IPS-18a (cell line): ENCODE measurements around the gene C1S.

Source experiments
- H3K27ac ChIP-seq: one replicate; pipeline ENCODE4 v1.5.1; 2013; ENCODE audit warnings: low read length
- H3K27me3 ChIP-seq: one replicate; pipeline ENCODE4 v1.6.1; 2013; ENCODE audit warnings: mild to moderate bottlenecking, low read length; ENCODE audit not compliant: control insufficient read depth, insufficient read depth
- H3K36me3 ChIP-seq: one replicate; pipeline ENCODE4 v1.6.1; 2013; ENCODE audit warnings: low read depth, low read length; ENCODE audit not compliant: control insufficient read depth
- H3K4me1 ChIP-seq: one replicate; pipeline ENCODE4 v1.6.1; 2013; ENCODE audit warnings: low read depth, low read length; ENCODE audit not compliant: control insufficient read depth
- H3K4me3 ChIP-seq: one replicate; pipeline ENCODE4 v1.5.1; 2013; ENCODE audit warnings: low read length
- H3K9ac ChIP-seq: one replicate; pipeline ENCODE4 v1.6.1; 2013; ENCODE audit warnings: mild to moderate bottlenecking, low read length, moderate library complexity
- H3K9me3 ChIP-seq: one replicate; pipeline ENCODE4 v1.6.1; 2013; ENCODE audit warnings: low read depth, low read length; ENCODE audit not compliant: control insufficient read depth

C1S gene

DNA sequence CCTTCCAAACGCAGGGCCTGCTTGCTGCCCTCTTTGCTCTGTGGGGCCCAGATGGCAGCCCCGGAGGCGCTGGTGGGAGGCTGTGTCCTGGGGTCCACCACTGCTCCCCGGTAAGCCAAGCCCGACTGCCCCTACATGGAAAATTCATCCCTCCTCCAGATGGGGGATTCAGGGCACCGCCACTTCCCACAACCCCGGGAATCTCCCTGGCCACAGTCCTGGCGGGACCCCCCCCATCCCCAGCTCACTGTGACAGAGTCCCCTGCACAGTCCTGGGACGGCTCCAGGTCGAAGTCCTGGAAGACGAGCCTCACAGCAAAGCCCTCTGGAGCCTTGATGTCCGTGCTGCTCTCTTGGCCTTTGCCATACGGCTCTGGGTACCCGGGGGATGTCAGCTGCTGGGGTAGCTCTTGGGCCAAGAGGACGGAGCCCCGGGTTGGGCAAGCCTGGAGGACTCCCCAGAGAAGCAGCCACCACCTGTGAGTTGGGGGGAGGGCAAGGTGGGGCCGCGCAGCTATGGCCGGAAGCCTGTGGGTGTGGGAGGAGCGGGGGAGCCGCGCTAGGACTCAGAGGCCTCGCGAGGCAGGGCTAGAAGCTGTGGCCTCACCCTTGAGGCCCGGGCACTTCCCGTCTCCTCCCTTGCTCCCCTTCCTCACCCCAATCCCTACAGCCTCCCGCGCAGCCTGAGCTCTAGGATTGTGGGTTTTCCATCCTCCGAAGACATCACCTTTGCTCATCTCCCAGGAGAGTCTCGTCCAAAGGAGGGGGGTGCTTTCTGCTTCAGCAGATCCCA lies 47.7 kb downstream of the C1S start:
- H3K4me1 ChIP-seq = no peaks in the 10 kb centered on the region
- H3K27ac ChIP-seq = peak overlapping the region; percentile 49
- no peaks in the 10 kb centered on the region for H3K27me3 ChIP-seq
- peak overlapping the region; percentile 80 for H3K9ac ChIP-seq
- no peaks in the 10 kb centered on the region for H3K36me3 ChIP-seq
- H3K9me3 ChIP-seq = no peaks in the 10 kb centered on the region
- peak overlapping the region; percentile 91 for H3K4me3 ChIP-seq

- peak within 1 kb of the TSS; percentile 91 for H3K4me3 ChIP-seq
- H3K9ac ChIP-seq = peak within 1 kb of the TSS; percentile 80
- no peaks in the 10 kb centered on the region for H3K4me1 ChIP-seq
- no peaks in the 10 kb centered on the region for H3K27me3 ChIP-seq
- H3K9me3 ChIP-seq = no peaks in the 10 kb centered on the region
- no peaks in the 10 kb centered on the region for H3K36me3 ChIP-seq
- H3K27ac ChIP-seq = peak within 1 kb of the TSS; percentile 49
Observed at GRCh38 chr12:7108796-7109571, 48.5 kb downstream of the C1S start, which contains the start of gene C1RL. Gene C1RL, minus strand, starts transcription at chr12:7109214. Its CDS starts 34 bp downstream, at chr12:7109180.

GRCh38 chr12:7109572-7109920 lies 49.0 kb downstream of the C1S start:
- H3K4me3 ChIP-seq = no peak overlapping the region
- no peak overlapping the region for H3K27ac ChIP-seq
- no peaks in the 10 kb centered on the region for H3K27me3 ChIP-seq

GRCh38 chr12:7110661-7111060 lies 50.1 kb downstream of the C1S start:
- no peak overlapping the region for H3K4me3 ChIP-seq
- no peaks in the 10 kb centered on the region for H3K4me1 ChIP-seq
- H3K9ac ChIP-seq = no peak overlapping the region
- no peaks in the 10 kb centered on the region for H3K27me3 ChIP-seq
- no peak overlapping the region for H3K27ac ChIP-seq
- H3K9me3 ChIP-seq = no peaks in the 10 kb centered on the region
- H3K36me3 ChIP-seq = no peaks in the 10 kb centered on the region

More at GRCh38 chr12:7109572-7109920, 49.0 kb downstream of the C1S start:
- no peaks in the 10 kb centered on the region for H3K4me1 ChIP-seq
- H3K9me3 ChIP-seq = no peaks in the 10 kb centered on the region
- H3K9ac ChIP-seq = peak overlapping the region; percentile 80
- no peaks in the 10 kb centered on the region for H3K36me3 ChIP-seq

- Histone ChIP-seq H3K27ac (no peak overlapping the region), H3K4me1 (no peaks in the 10 kb centered on the region), H3K36me3 (no peaks in the 10 kb centered on the region), H3K4me3 (no peak overlapping the region), H3K27me3 (no peaks in the 10 kb centered on the region), H3K9me3 (no peaks in the 10 kb centered on the region), H3K9ac (no peak overlapping the region)
Observed at GRCh38 chr12:7112041-7112440, 51.5 kb downstream of the C1S start.

- H3K9ac ChIP-seq = no peak overlapping the region
- H3K4me1 ChIP-seq = no peaks in the 10 kb centered on the region
- no peaks in the 10 kb centered on the region for H3K36me3 ChIP-seq
- H3K27me3 ChIP-seq = no peaks in the 10 kb centered on the region
- H3K27ac ChIP-seq = no peak overlapping the region
- no peaks in the 10 kb centered on the region for H3K9me3 ChIP-seq
- H3K4me3 ChIP-seq = no peak overlapping the region
Observed at GRCh38 chr12:7113389-7113871, 52.9 kb downstream of the C1S start.

DNA sequence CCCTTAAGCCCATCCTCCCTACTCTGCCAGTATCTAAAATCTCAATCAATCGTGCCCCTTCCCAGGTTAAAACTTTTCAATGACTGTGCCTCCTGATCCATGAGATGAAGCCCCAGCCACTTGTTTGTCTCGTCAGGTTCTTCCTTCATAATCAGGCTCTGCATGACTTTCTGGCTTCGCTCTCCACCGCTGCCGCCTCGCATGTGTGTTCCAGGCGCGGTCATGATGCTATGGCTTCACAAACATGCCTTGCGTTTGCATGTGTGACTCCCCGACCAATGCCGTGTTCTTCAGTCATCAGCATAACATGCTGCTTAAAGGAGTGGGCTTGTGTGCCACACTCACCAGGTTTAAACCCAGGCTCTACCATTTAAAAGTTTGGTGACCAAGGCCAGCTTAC lies 53.5 kb downstream of the C1S start:
- H3K4me1 ChIP-seq = no peaks in the 10 kb centered on the region
- no peak overlapping the region for H3K4me3 ChIP-seq
- H3K27ac ChIP-seq = no peak overlapping the region
- no peaks in the 10 kb centered on the region for H3K27me3 ChIP-seq
- H3K36me3 ChIP-seq = no peaks in the 10 kb centered on the region
- H3K9me3 ChIP-seq = no peaks in the 10 kb centered on the region
- H3K9ac ChIP-seq = no peak overlapping the region

- H3K9ac ChIP-seq = no peak overlapping the region
- H3K27ac ChIP-seq = no peak overlapping the region
- H3K9me3 ChIP-seq = no peaks in the 10 kb centered on the region
- H3K27me3 ChIP-seq = no peaks in the 10 kb centered on the region
- no peaks in the 10 kb centered on the region for H3K4me1 ChIP-seq
- H3K36me3 ChIP-seq = no peaks in the 10 kb centered on the region
- H3K4me3 ChIP-seq = no peak overlapping the region
Observed at GRCh38 chr12:7114851-7115250, 54.3 kb downstream of the C1S start.

DNA sequence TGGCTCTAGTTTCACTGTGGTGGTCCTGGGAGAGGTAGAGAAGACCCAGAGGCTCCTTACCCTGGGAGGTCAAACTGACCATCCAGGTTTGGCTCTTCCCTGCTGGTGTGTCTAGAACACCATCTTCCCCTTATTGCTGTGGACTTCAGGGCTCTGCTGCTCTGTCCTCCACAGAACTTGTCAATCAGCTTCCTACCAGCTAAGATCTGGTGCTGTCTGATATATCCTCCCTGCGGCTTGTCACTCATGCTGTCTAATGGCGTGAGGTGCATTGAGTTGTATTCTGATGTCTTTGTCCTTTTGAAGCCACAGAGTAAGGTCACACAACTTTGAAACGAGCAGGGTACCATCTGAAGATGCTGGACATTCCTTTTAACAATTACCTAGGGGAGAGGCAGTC lies 55.7 kb downstream of the C1S start:
- no peak overlapping the region for H3K9ac ChIP-seq
- H3K27me3 ChIP-seq = no peaks in the 10 kb centered on the region
- no peaks in the 10 kb centered on the region for H3K9me3 ChIP-seq
- no peak overlapping the region for H3K4me3 ChIP-seq
- no peak overlapping the region for H3K27ac ChIP-seq
- no peaks in the 10 kb centered on the region for H3K36me3 ChIP-seq
- no peaks in the 10 kb centered on the region for H3K4me1 ChIP-seq

DNA sequence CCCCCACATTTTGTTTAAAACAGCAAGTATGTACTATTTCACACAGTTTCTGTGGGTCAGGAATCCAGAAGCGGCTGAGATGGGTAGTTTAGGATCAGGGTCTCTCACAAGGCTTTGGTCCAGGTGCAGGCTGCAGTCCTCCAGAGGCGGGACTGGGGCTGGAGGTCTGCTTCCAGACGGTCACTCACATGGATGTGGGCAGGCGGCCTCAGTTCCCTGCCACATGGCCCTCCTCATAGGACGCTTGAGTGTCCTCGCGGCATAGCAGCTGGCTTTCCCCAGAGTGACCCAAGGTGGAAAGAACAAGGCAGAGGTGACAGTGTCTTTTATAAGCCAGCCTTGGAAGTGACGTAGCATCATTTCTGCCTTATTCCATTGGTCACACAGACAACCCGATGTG lies 56.4 kb downstream of the C1S start:
- no peaks in the 10 kb centered on the region for H3K4me1 ChIP-seq
- no peaks in the 10 kb centered on the region for H3K36me3 ChIP-seq
- no peak overlapping the region for H3K4me3 ChIP-seq
- no peaks in the 10 kb centered on the region for H3K27me3 ChIP-seq
- H3K9me3 ChIP-seq = no peaks in the 10 kb centered on the region
- H3K9ac ChIP-seq = no peak overlapping the region
- no peak overlapping the region for H3K27ac ChIP-seq

DNA sequence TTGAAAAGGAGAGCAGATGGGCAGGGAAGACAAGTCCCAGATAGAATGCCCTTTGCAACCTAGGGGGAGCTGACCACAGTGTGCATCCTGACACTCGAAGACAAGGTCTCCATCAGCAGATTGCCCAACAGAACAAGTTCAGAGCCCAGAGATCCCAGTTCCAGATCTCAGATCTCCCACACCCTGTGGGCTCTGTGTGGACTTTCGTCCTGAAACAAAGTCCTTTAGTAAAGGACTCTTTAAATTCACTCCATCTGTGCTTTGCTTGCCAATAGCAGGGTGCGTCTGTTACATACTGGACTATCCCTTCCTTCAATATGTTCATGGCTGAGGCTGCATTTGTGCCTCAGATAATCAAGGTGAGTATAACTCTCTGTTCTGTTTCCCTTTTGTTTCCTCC lies 57.2 kb downstream of the C1S start:
- no peaks in the 10 kb centered on the region for H3K9me3 ChIP-seq
- no peaks in the 10 kb centered on the region for H3K27me3 ChIP-seq
- H3K4me1 ChIP-seq = no peaks in the 10 kb centered on the region
- no peak overlapping the region for H3K4me3 ChIP-seq
- no peaks in the 10 kb centered on the region for H3K36me3 ChIP-seq
- no peak overlapping the region for H3K9ac ChIP-seq
- no peak overlapping the region for H3K27ac ChIP-seq
